HFF-Myc (cell line): Measurements from ENCODE around the gene DHRS1.
"Not testable (repeated sequence)": the region's sequence is repeated elsewhere in the genome, so short reads cannot be mapped to it uniquely, and the experiment has no call there.

Source experiments
- DNase-seq: peaks from one replicate; pipeline ENCODE4 v3.0.0-alpha.2; 2011; ENCODE audit warnings: low read depth; ENCODE audit errors: extremely low read depth
- H3K4me3 ChIP-seq: replicated peaks from 2 replicates; pipeline ENCODE4 v1.5.1; 2011; ENCODE audit warnings: low read depth, mild to moderate bottlenecking, control low read depth, low read length
- TF ChIP-seq, protein P1 (sequence below): IDR thresholded peaks from 2 replicates; pipeline ENCODE4 v1.5.1; 2012; ENCODE audit warnings: mild to moderate bottlenecking, low read depth, low read length, control low read depth; ENCODE audit errors: missing control alignments

The DHRS1 gene

DNA sequence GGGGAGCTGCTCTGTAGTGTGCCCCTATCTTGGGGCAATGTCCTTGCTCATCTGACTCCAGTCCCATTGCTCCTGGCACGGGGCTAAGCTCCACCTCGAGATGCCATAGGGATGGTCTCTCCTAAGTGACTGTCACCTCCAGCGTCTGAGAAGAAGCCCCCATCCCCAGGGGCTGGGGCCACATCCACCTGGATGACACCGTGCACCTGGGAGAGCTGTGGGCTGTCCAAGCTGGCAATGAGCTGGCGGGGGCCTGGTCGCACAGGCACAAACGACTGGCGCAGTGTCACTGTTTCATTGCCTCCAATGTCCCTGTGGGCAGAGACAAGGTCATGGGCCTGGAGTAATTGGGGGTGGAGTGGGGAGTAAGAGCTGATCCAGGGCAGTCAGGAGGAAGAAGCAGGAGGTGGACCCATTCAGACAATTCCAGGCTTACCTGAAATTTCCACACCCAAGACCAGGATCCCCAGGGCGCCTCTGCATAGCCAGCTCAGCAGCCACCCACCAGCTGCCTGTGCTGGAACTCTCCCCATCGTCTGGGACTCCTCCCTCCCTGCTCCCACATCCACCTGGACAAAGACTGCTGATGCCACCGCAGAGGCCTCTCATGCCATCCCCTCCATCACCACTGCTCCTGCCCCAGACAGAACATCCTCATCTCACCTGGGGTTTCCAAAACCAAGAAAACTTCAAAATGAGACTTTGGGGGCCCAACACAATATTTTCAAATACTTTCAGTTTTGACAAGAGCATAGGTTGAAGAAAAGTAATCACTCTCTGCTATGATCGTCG, 50.2 kb downstream of the DHRS1 start:
- no peak overlapping the region for H3K4me3 ChIP-seq
- no peak for DNase-seq
- TF ChIP-seq, protein P1, sequence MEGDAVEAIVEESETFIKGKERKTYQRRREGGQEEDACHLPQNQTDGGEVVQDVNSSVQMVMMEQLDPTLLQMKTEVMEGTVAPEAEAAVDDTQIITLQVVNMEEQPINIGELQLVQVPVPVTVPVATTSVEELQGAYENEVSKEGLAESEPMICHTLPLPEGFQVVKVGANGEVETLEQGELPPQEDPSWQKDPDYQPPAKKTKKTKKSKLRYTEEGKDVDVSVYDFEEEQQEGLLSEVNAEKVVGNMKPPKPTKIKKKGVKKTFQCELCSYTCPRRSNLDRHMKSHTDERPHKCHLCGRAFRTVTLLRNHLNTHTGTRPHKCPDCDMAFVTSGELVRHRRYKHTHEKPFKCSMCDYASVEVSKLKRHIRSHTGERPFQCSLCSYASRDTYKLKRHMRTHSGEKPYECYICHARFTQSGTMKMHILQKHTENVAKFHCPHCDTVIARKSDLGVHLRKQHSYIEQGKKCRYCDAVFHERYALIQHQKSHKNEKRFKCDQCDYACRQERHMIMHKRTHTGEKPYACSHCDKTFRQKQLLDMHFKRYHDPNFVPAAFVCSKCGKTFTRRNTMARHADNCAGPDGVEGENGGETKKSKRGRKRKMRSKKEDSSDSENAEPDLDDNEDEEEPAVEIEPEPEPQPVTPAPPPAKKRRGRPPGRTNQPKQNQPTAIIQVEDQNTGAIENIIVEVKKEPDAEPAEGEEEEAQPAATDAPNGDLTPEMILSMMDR, result no peak

DNA sequence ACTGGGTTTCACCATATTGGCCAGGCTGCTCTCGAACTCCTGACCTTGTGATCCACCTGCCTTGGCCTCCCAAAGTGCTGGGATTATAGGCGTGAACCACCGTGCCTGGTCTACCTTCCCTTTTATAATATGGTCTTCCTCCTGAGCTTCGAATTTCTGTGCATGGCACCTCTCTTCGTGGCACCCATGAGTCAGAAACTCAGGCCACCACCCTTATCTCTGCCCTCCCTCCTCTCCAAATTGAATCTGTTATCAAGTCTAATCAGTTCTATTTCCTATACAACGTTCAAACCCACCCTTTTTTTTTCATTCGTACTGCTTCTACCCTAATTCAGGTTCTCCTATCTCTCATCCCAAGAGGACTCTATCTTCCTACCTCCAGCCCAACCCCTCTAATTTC, 52.2 kb downstream of the DHRS1 start:
- TF ChIP-seq, protein P1, result no peak
- DNase-seq, result no peak
- H3K4me3 ChIP-seq, result no peak overlapping the region

DNA sequence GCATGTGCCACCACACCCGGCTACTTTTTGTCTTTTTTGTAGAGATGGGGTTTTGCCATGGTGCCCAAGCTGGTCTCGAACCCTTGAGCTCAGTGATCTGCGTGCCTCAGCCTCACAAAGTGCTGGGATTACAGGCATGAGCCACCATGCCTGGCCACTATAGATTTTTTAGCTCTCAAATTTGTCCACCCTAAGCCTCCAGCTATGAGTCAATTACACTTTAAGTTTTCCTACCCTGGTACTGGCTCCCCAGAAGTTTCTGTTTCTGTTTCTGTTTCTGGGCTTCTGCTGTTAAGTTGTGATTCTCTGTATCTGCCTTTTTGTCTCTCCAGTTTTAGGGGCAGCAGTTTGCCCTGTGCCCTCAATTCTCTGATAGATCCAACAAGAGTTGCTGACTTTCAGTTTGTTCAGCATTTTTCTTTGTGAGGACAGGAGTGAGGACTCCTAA, 52.8 kb downstream of the DHRS1 start:
- TF ChIP-seq, protein P1, result no peak
- no peak overlapping the region for H3K4me3 ChIP-seq
- no peak for DNase-seq

DNA sequence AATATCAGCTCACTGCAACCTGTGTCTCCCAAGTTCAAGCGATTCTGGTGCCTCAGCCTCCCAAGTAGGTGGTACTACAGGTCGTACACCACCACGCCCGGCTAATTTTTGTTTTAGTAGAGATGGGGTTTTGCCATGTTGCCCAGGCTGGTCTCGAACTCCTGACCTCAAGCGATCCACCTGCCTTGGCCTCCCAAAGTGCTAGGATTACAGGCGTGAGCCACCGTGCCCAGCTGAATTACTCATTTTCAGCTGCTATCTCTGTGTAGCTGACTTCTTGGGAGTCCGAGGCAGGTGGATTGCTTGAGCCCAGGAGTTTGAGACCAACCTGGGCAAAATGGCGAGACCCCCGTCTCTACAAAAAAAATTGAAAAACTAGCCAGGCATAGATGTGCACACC, 54.2 kb downstream of the DHRS1 start:
- not testable (repeated sequence) for DNase-seq, H3K4me3 ChIP-seq

DNA sequence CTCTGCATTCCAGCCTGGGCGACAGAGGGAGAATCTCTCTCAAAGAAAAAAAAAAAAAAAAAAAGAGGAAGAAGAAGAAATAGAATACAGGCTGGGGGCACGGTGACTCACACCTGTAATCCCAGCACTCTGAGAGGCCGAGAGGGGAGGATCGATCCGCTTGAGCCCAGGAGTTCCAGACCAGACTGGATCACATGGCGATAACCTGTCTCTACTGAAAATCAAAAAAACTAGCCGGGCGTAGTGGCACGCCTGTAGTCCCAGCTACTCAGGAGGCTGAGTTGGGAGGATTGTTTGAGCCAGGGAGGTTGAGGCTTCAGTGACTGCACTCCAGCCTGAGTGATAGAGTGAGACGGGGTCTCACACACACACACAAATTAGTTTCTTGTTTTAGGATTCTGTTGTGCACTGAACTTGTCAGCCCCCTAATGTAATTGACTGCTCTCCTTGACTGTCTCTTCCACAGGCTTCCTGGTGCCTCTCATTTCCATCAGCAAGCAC, 56.2 kb downstream of the DHRS1 start:
- H3K4me3 ChIP-seq, result peak overlapping the region; percentile 67
- no peak for DNase-seq
- TF ChIP-seq, protein P1, result no peak

DNA sequence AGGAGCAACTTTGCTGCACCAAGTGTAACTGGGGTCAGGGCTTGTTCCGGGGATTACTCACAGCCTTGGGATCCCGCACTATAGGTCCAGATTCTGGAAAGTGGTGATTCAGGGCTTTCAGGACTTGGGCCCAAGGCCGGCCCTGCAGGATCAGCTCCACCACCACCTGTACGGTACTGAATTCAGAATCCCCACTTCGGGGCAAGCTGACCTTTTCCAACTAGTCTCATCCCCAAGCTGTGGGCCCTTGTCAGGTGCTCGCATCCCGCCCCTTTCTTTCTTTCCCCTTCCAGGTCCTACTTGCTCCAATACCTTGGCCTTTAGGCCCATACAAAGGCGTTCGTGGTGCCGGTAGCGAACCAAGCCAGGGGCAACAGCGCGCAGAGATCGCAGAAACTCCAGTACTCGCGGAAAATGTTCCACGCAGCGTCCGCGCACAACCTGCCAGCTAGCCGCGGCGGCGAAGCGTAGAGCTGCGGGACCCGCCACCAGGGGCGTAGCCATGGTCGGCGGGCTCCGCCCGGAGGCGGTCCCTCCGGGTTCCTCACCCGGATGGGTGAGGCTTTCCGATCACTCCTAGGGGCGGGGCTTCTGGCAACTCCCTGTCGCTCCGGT, 57.6 kb downstream of the DHRS1 start:
- H3K4me3 ChIP-seq, result peak overlapping the region; percentile 67
- TF ChIP-seq, protein P1, result peak; percentile 58
- peak; percentile 52 for DNase-seq
